Measurements from ENCODE around the gene SF1.
A peak's percentile ranks its signal among the peaks of the same experiment; 100 is the strongest.

SF1 gene

GRCh38 chr11:64723117-64723906 is 55.0 kb downstream of the SF1 start, which contains the start of gene NRXN2:
NRXN2 (minus strand) TSS chr11:64723197; CDS start chr11:64713699, 9,498 bp downstream.
- DNase-seq (ENCODE audit: low read depth): peak; percentile 43

DNA sequence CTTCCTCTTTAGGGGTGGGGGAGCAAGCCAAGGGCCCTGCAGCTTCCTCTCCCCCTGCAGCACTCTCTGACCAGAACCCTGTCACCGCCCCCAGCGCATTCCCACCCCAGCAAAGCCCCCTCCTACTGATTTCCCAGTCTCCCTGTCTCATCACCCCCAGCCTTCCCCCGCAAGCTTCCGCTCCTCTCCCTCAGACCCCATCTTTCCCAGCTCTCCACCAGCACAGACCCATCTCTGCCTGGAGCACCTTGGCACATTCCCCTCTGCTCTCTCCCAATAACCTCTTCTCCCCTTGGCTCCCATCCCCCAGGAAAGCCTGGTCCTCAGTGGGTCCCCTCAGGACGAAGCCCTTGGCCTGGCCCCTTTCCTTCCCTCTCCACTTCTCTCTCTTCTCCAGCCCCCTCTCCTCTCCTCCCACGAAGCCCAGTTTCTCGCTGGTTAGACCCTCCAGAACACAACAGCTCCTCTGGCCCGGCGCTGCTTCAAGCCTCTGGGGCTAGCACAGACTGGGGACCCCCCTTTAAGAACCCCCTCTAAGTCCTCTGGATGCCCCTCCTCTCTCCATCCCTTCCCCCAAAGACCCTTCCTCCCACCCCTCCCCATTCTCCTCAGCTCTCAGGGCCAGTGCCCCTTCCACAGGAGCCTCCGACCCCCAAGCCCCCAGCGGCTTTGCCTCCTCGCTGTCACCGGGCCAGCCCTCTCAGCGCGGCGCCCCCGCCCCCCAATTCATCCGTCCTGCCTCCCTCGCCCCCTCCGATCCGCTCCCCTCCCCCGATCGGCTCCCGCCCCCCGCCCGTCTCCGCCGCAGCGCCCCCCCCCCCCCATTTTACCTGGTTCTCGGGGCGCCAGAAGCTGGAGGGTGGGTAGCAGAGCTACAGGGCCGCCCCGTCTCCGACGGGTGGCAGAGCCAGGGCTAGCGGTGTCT is 55.9 kb downstream of the SF1 start:
- DNase-seq (ENCODE audit: low read depth): no peak

DNA sequence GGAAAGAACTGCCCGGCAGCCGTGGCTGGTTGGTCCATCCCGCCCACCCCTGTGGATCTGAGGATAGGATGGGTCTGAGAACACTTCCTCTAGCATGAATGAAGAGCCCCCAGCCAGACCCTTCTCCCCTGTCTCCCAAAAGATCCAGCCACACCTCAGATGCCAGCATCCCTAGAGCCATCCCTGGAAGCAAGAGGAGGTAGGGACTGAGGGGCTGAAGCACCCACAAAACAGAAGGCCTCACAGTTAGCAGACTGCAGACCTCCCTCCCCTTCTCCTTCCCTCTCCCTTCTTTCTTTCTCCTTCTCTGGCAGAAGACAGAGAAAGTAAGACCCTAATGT is 57.0 kb downstream of the SF1 start:
- no peak for DNase-seq (ENCODE audit: low read depth)

- no peak for DNase-seq (ENCODE audit: low read depth)
Observed at GRCh38 chr11:64720640-64721358, 57.5 kb downstream of the SF1 start.

DNA sequence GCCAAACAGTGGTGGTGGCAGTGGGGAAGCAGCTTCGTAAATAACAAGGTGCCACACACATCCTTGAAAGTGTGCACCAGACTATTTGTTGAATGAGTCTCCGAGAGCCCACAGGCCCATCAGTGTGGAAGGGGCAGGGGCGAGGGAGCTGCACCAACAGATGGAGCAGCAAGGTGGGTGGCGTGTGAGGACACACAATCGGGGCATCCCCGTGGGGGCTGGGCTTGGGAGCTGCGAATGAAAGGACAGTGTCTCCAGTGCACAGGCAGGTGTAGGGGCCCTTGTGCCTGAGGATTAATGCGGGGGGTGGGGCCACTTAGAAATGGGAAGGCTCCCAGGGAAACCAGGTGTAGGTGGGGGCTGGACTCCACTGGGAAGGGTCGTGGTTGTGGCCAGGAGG is 58.2 kb downstream of the SF1 start:
- no peak for DNase-seq (ENCODE audit: low read depth)

DNA sequence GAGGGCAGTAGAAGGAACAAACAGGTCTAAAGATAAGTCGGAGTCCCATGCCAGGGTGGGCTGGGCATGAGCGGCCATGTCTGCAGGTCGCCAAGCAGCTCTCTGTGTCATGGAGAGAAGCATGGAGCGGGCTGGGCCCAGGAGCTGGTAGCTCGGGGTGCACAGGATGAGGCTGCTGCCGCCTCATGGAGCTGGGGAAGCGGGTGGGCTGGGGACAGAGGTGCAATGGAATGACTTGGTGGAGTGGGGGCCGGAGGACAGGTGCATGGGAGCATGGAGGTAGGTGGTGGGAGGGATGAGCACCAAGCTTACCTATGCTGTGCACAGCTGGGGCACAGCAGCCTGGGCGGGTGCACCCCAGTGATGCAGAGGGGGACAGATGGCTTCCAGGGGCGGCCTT is 58.9 kb downstream of the SF1 start:
- no peak for DNase-seq (ENCODE audit: low read depth)

DNA sequence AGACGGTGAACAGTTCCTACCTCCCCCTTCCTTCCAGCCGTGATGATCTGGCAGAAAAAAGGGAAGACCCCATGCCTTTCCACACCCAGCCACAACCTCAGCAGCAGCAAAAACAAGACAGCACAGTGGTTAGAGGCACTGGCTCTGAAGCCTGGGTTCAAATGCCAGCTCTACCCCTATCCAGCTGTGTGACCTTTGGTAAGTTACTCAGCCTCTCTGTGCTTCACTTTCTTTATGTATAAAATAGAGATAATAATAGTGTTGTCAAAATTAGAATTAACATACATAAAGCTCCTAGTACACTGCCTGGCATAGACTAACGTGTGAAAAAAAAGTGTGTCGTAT is 59.6 kb downstream of the SF1 start:
- DNase-seq (ENCODE audit: low read depth): no peak

DNA sequence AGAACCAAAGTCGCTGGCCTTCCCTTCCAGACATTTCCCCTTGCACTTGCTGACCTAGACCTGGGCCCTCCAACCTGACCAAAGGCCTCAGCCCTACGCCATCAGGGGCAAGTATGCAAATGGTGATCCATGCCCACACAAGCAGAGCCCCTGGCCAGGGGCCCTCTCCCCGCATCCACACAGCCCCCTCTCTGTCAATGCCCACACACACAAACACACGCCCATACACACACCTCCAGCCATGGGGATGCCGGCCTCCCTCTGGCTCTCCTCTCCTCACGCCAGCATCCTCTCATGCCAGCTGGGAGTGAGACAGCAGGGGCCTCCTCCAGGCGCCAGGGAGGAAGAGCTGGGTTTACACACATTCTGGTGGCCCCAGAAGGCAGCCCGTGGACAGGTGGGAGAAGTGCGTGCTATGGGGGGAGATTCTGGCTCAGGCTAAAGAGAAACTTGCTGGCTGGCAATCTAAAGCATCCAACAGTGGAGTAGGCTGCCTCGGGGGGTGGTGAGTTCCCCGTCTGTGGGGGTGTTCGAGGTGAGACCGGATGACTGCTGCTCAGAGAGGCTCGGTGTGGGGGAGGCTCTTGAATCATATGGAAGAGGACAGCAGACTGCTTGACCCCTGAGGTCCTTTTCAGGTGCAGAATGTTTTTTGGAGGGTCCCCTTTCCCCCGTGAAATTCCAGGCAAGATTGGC is 60.1 kb downstream of the SF1 start:
- DNase-seq (ENCODE audit: low read depth): no peak

DNA sequence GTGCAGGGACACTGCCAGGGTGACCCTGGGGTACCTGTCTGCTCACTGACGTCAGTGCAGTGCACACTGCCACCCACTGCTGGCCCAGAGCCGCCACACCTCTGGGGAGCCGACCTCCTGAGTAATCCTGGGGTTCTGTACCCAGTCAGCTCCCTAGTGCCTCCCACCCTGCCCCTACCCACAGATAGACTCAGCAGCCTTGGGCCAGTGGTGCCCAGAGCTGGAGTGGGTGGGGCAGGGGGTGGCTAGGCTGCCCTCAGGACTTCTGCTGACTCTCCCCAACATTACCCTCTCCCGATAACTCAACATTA is 61.1 kb downstream of the SF1 start:
- no peak for DNase-seq (ENCODE audit: low read depth)

DNA sequence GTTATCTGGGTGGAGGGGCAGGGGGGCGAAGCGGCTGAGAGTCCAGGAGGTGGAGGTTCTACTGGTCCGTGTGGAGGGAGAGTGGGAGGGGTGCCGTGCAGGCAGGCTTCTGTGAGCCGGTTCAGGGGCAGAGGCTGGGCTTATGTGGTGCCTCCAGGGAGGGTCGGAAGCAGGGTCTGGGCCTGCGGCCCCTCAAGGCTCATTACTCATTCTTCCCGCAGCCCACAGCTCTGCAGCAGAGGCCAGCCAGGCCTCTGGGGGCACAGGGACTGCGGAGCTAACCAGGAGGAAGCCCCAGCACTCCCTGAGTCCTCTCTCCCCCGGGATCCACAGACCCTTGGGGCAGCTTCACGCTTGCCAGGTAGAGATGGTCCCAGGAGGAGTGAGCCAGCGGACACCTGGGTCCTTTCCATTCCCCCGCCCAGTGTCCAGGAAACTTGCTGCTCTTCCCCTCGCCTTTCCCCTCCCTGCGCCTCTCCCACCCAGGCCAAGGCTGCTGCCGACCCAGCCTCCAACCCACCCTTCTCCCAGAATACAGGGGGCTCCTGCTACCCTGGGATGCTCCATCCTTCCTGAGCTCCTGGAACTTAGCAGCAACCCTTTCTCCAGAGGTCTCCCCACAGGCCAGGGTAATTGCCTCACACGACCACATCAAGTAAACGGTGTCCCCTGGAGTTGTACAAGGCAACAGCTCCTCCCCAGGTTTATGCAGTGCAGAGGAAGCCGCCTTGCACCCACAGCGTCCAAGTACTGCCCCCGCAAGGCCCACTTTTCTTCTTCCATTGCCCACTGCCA is 61.7 kb downstream of the SF1 start:
- no peak for DNase-seq (ENCODE audit: low read depth)

DNA sequence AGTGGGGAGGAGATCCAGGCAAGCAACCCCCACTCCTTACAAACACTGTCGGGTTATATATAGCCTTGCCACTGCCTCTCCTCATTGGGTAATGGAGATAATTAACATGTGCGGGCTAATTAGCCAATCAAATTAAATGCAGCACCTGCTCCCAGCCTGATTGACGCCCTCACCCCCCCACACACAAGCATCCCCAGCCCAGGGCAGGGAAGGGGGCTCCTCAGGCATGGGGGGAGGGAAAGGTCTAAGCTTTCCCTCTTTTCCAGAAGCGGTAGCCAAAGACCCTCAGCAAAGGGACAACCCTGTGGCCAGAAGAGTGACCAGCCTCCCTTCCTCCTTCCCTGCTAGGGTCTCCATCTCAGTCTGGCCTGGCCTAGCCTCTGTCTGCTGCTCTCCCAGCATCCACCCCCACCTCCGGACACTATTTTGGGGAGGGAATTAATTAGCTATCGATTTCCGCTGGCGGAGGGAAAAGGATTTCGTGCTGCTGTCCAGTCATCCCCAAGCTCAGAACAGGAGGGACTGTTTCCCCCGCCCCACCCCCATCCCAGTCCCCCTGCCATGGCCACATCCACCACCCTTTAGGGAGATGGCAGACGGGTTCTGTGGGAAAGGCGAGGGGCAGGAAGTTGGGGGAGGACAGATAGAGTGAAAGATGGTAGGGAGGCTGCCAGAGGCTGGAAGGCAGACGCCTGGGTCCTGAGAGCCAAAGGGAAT is 62.4 kb downstream of the SF1 start:
- DNase-seq (ENCODE audit: low read depth): no peak

DNA sequence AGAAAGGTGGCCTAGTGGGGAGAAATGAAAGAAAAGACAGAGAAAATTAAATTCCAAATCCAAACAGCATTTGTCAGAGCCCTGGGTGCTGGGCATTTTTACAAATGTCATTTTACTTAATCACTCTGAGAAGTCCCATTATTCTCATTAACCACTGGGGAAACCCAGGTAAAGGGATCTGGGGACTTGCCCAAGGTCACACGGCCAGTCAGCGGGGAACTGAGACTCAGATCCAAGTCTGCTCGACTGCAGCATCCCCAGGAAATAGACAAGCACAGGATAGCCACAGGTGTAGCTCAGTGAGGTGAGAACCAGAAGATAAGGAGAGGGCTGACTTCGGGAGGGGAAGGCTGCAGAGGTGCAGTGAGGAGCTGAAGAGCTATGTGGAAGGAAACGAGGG is 63.2 kb downstream of the SF1 start:
- DNase-seq (ENCODE audit: low read depth): no peak

DNA sequence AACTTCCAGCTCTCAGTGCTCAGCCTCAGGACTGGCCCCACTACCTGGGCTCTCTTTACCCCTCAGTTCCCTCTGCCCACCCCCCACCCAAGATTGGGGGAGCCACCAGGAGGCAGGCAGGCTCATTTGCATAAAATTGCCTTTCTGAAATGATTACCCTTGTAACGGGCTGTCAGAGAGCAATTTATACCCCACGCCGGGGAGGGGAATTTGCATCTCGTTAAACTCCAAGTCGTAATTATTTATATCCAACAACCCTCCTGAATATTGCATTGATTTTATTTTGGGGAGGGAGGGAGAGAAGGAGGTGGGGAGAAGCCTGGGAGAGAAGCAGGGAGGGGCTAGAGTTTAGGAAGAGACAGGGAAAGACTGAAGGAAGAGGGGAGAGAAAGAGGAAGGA is 63.7 kb downstream of the SF1 start:
- DNase-seq (ENCODE audit: low read depth): no peak

All from HS-5 (cell line).